Measurements from ENCODE around the gene UBL3.

Gene UBL3

GRCh38 chr13:29718694-29719093, 131.7 kb downstream of the UBL3 start:
- TF ChIP-seq POLR2A (IDR thresholded peaks at IDR 0.05; ENCODE audit: extremely low read depth, insufficient read length) (no peak), MAX (IDR thresholded peaks at IDR 0.05; ENCODE audit: low read depth, low read length) (no peak), CTCF (IDR thresholded peaks at IDR 0.05; ENCODE audit: low read depth, low read length) (no peak), MYC (IDR thresholded peaks at IDR 0.05; ENCODE audit: low read depth, low read length) (no peak)
- no peak overlapping the region for H3K4me3 ChIP-seq (ENCODE audit: low read depth, low read length)
- no peak for DNase-seq (ENCODE audit: low read depth)

- no peak for TF ChIP-seq POLR2A (IDR thresholded peaks at IDR 0.05; ENCODE audit: extremely low read depth, insufficient read length)
- TF ChIP-seq MAX (IDR thresholded peaks at IDR 0.05; ENCODE audit: low read depth, low read length): no peak
- no peak for TF ChIP-seq CTCF (IDR thresholded peaks at IDR 0.05; ENCODE audit: low read depth, low read length)
- TF ChIP-seq MYC (IDR thresholded peaks at IDR 0.05; ENCODE audit: low read depth, low read length): no peak
- H3K4me3 ChIP-seq (ENCODE audit: low read depth, low read length): no peak overlapping the region
- no peak for DNase-seq (ENCODE audit: low read depth)
Measured at GRCh38 chr13:29716493-29716892, 133.9 kb downstream of the UBL3 start.
